Duodenal mucosa (tissue), 2 donors: Measurements from ENCODE around the gene RAI14.
"Not testable (repeated sequence)": the region's sequence is repeated elsewhere in the genome, so short reads cannot be mapped to it uniquely, and the experiment has no call there.

Experiments
- H3K27ac ChIP-seq: one replicate; pipeline ENCODE4 v1.7.0; 2013; ENCODE audit warnings: low read depth, low read length
- H3K27me3 ChIP-seq, 2 donors: one replicate each; pipeline ENCODE4 v1.7.0; 2013; ENCODE audit warnings: low read length in 2 of 2, control low read depth in 1 of 2; ENCODE audit not compliant: insufficient read depth in 2 of 2, control insufficient read depth in 1 of 2
- H3K36me3 ChIP-seq, 2 donors: one replicate each; pipeline ENCODE4 v1.7.0; 2013; ENCODE audit warnings: low read length in 2 of 2, control low read depth in 1 of 2; ENCODE audit not compliant: insufficient read depth in 2 of 2, control insufficient read depth in 1 of 2
- H3K4me1 ChIP-seq, 2 donors: one replicate each; pipeline ENCODE4 v1.7.0; 2013; ENCODE audit warnings: low read length in 2 of 2, control low read depth in 1 of 2; ENCODE audit not compliant: insufficient read depth in 2 of 2, control insufficient read depth in 1 of 2
- H3K4me3 ChIP-seq, 2 donors: one replicate each; pipeline ENCODE4 v1.7.0; 2013; ENCODE audit warnings: low read length in 2 of 2, low read depth in 1 of 2
- H3K9ac ChIP-seq, 2 donors: one replicate each; pipeline ENCODE4 v1.7.0; 2013; ENCODE audit warnings: low read length in 2 of 2, low read depth in 1 of 2
- H3K9me3 ChIP-seq, 2 donors: one replicate each; pipeline ENCODE4 v1.7.0; 2013; ENCODE audit warnings: low read length in 2 of 2, control low read depth in 1 of 2; ENCODE audit not compliant: control insufficient read depth in 1 of 2

Gene RAI14

GRCh38 chr5:34775886-34776285 lies 119.8 kb downstream of the RAI14 start:
- no peaks in the 10 kb centered on the region for H3K27me3 ChIP-seq
- no peaks in the 10 kb centered on the region for H3K36me3 ChIP-seq
- H3K27ac ChIP-seq, result no peak overlapping the region
- no peak overlapping the region for H3K4me3 ChIP-seq
- no peak overlapping the region for H3K9ac ChIP-seq
- H3K9me3 ChIP-seq, result no peaks in the 10 kb centered on the region
- H3K4me1 ChIP-seq, result no peaks in the 10 kb centered on the region

- no peaks in the 10 kb centered on the region for H3K4me1 ChIP-seq
- H3K27ac ChIP-seq, result no peak overlapping the region
- no peaks in the 10 kb centered on the region for H3K36me3 ChIP-seq
- H3K4me3 ChIP-seq, result no peak overlapping the region
- no peaks in the 10 kb centered on the region for H3K27me3 ChIP-seq
- peaks cover 0 to 5% of the 10 kb centered on the region in 2 donors for H3K9me3 ChIP-seq
- no peak overlapping the region for H3K9ac ChIP-seq
Observed at GRCh38 chr5:34778091-34778850, 122.1 kb downstream of the RAI14 start.

- not testable (repeated sequence) for H3K4me1 ChIP-seq, H3K36me3 ChIP-seq, H3K27ac ChIP-seq, H3K27me3 ChIP-seq, H3K4me3 ChIP-seq, H3K9ac ChIP-seq, H3K9me3 ChIP-seq
Observed at GRCh38 chr5:34783892-34784291, 127.8 kb downstream of the RAI14 start.

GRCh38 chr5:34787035-34787434 lies 130.9 kb downstream of the RAI14 start:
- Histone ChIP-seq H3K4me1 (peaks cover 0 to 5% of the 10 kb centered on the region in 2 donors), H3K4me3 (no peak overlapping the region), H3K36me3 (no peaks in the 10 kb centered on the region), H3K9ac (no peak overlapping the region), H3K27me3 (no peaks in the 10 kb centered on the region), H3K9me3 (peaks cover 0 to 2% of the 10 kb centered on the region in 2 donors), H3K27ac (no peak overlapping the region)

GRCh38 chr5:34789021-34789531 lies 132.9 kb downstream of the RAI14 start:
- Histone ChIP-seq H3K4me3 (no peak overlapping the region), H3K27me3 (no peaks in the 10 kb centered on the region), H3K9ac (no peak overlapping the region), H3K4me1 (peaks cover 0 to 5% of the 10 kb centered on the region in 2 donors), H3K9me3 (no peaks in the 10 kb centered on the region), H3K36me3 (no peaks in the 10 kb centered on the region), H3K27ac (no peak overlapping the region)

GRCh38 chr5:34789639-34790038 lies 133.5 kb downstream of the RAI14 start:
- H3K27ac ChIP-seq, result no peak overlapping the region
- no peaks in the 10 kb centered on the region for H3K9me3 ChIP-seq
- H3K27me3 ChIP-seq, result no peaks in the 10 kb centered on the region
- peaks cover 0 to 5% of the 10 kb centered on the region in 2 donors for H3K4me1 ChIP-seq
- H3K36me3 ChIP-seq, result no peaks in the 10 kb centered on the region
- no peak overlapping the region for H3K9ac ChIP-seq
- H3K4me3 ChIP-seq, result no peak overlapping the region

- H3K27me3 ChIP-seq, result no peaks in the 10 kb centered on the region
Observed at GRCh38 chr5:34790069-34790468, 133.9 kb downstream of the RAI14 start.

GRCh38 chr5:34791761-34792244 lies 135.7 kb downstream of the RAI14 start:
- Histone ChIP-seq H3K4me3 (no peak overlapping the region), H3K27ac (no peak overlapping the region), H3K4me1 (peaks cover 0 to 5% of the 10 kb centered on the region in 2 donors), H3K36me3 (no peaks in the 10 kb centered on the region), H3K9me3 (no peaks in the 10 kb centered on the region), H3K27me3 (no peaks in the 10 kb centered on the region), H3K9ac (no peak overlapping the region)

More at GRCh38 chr5:34790069-34790468, 133.9 kb downstream of the RAI14 start:
- Histone ChIP-seq H3K9ac (no peak overlapping the region), H3K4me3 (no peak overlapping the region), H3K27ac (no peak overlapping the region), H3K36me3 (no peaks in the 10 kb centered on the region), H3K4me1 (peaks cover 0 to 5% of the 10 kb centered on the region in 2 donors), H3K9me3 (no peaks in the 10 kb centered on the region)

GRCh38 chr5:34802834-34803563 lies 146.9 kb downstream of the RAI14 start:
- H3K27ac ChIP-seq, result no peak overlapping the region
- H3K9me3 ChIP-seq, result no peaks in the 10 kb centered on the region
- no peaks in the 10 kb centered on the region for H3K36me3 ChIP-seq
- no peaks in the 10 kb centered on the region for H3K4me1 ChIP-seq
- no peak overlapping the region for H3K9ac ChIP-seq
- no peak overlapping the region for H3K4me3 ChIP-seq
- H3K27me3 ChIP-seq, result no peaks in the 10 kb centered on the region
